ENCODE results near the gene KLHL29. TPM values are rescaled to one million over a fixed set of nuclear protein-coding genes. Genes with fewer than 3 reads are reported as not detected.

KLHL29 gene
- total and polyA plus RNA-seq, 2 experiments from 2014 or later: 1.5 to 6.5 TPM

GRCh38 chr2:23553561-23553960 is 168.6 kb downstream of the KLHL29 start:
- no peak overlapping the region for H3K4me2 ChIP-seq
- H3K27ac ChIP-seq (ENCODE audit: low read depth): no peak overlapping the region
- no peaks in the 10 kb centered on the region for H3K4me1 ChIP-seq (ENCODE audit: insufficient read depth)
- H2AFZ ChIP-seq: no peak overlapping the region
- no peaks in the 10 kb centered on the region for H4K20me1 ChIP-seq (replicated peaks; ENCODE audit: insufficient read depth)
- no peaks in the 10 kb centered on the region for H3K36me3 ChIP-seq (ENCODE audit: insufficient read depth)
- peaks cover 16% of the 10 kb centered on the region for H3K4me1 Mint-ChIP-seq
- TF ChIP-seq ETS1 (IDR thresholded peaks at IDR 0.05) (no peak), ZNF114 (CRISPR knock-in tag; IDR thresholded peaks at IDR 0.05) (no peak)
- H3K36me3 Mint-ChIP-seq (ENCODE audit: low read depth): no peaks in the 10 kb centered on the region
- no peak overlapping the region for H3K27ac Mint-ChIP-seq
- no peaks in the 10 kb centered on the region for H3K79me2 ChIP-seq (replicated peaks; ENCODE audit: insufficient read depth)
- no peaks in the 10 kb centered on the region for H3F3A ChIP-seq (replicated peaks; ENCODE audit: low read depth)
- no peak for DNase-seq (ENCODE audit: low spot score)
- H3K9me3 Mint-ChIP-seq: no peaks in the 10 kb centered on the region
- peaks cover 2% of the 10 kb centered on the region for H3K27me3 Mint-ChIP-seq (ENCODE audit: insufficient read depth, low read depth, poor library complexity)
- ATAC-seq: no peak
- no peaks in the 10 kb centered on the region for H3K27me3 ChIP-seq (ENCODE audit: insufficient read depth)
- H3K4me3 Mint-ChIP-seq: no peak overlapping the region
- H3K9me2 ChIP-seq (ENCODE audit: insufficient read depth): no peaks in the 10 kb centered on the region
- H3K4me3 ChIP-seq: no peak overlapping the region

DNA sequence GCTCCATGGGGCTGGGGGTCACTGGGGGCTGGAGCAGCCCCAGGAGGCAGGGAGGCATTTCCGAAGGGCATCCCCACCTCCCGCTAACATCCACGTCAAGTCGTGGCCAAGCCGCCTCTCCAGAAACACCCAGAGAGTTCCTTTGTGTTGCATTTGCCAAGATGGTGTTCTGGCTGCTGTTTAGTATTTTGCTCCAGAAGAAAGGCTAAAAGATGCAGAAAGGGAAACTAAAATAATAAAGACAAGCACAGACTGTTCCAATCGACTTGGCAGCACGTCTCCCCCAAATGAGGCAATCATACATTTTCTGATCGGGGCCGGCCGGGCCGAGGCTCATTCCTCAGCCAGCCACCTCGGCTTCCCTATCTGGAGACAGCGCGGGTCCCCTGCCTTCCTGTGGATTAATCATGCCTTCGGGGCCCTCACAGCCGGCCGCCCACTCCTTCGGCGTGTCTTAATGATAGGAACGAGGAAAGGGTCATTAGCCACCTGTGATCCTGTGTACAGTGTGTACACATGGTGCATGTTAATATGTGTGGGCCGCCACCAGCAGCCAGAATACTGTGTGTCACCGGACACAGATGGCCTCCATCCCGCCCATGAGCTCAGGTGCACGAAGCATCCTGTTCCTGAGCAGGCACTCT is 169.2 kb downstream of the KLHL29 start:
- no peaks in the 10 kb centered on the region for H3K79me2 ChIP-seq (replicated peaks; ENCODE audit: insufficient read depth)
- DNase-seq (ENCODE audit: low spot score): no peak
- peaks cover 11% of the 10 kb centered on the region for H3K4me1 Mint-ChIP-seq
- no peak for ATAC-seq
- TF ChIP-seq POLR2AphosphoS5 (IDR thresholded peaks at IDR 0.05; ENCODE audit: low read depth): no peak
- TF ChIP-seq, protein P1, sequence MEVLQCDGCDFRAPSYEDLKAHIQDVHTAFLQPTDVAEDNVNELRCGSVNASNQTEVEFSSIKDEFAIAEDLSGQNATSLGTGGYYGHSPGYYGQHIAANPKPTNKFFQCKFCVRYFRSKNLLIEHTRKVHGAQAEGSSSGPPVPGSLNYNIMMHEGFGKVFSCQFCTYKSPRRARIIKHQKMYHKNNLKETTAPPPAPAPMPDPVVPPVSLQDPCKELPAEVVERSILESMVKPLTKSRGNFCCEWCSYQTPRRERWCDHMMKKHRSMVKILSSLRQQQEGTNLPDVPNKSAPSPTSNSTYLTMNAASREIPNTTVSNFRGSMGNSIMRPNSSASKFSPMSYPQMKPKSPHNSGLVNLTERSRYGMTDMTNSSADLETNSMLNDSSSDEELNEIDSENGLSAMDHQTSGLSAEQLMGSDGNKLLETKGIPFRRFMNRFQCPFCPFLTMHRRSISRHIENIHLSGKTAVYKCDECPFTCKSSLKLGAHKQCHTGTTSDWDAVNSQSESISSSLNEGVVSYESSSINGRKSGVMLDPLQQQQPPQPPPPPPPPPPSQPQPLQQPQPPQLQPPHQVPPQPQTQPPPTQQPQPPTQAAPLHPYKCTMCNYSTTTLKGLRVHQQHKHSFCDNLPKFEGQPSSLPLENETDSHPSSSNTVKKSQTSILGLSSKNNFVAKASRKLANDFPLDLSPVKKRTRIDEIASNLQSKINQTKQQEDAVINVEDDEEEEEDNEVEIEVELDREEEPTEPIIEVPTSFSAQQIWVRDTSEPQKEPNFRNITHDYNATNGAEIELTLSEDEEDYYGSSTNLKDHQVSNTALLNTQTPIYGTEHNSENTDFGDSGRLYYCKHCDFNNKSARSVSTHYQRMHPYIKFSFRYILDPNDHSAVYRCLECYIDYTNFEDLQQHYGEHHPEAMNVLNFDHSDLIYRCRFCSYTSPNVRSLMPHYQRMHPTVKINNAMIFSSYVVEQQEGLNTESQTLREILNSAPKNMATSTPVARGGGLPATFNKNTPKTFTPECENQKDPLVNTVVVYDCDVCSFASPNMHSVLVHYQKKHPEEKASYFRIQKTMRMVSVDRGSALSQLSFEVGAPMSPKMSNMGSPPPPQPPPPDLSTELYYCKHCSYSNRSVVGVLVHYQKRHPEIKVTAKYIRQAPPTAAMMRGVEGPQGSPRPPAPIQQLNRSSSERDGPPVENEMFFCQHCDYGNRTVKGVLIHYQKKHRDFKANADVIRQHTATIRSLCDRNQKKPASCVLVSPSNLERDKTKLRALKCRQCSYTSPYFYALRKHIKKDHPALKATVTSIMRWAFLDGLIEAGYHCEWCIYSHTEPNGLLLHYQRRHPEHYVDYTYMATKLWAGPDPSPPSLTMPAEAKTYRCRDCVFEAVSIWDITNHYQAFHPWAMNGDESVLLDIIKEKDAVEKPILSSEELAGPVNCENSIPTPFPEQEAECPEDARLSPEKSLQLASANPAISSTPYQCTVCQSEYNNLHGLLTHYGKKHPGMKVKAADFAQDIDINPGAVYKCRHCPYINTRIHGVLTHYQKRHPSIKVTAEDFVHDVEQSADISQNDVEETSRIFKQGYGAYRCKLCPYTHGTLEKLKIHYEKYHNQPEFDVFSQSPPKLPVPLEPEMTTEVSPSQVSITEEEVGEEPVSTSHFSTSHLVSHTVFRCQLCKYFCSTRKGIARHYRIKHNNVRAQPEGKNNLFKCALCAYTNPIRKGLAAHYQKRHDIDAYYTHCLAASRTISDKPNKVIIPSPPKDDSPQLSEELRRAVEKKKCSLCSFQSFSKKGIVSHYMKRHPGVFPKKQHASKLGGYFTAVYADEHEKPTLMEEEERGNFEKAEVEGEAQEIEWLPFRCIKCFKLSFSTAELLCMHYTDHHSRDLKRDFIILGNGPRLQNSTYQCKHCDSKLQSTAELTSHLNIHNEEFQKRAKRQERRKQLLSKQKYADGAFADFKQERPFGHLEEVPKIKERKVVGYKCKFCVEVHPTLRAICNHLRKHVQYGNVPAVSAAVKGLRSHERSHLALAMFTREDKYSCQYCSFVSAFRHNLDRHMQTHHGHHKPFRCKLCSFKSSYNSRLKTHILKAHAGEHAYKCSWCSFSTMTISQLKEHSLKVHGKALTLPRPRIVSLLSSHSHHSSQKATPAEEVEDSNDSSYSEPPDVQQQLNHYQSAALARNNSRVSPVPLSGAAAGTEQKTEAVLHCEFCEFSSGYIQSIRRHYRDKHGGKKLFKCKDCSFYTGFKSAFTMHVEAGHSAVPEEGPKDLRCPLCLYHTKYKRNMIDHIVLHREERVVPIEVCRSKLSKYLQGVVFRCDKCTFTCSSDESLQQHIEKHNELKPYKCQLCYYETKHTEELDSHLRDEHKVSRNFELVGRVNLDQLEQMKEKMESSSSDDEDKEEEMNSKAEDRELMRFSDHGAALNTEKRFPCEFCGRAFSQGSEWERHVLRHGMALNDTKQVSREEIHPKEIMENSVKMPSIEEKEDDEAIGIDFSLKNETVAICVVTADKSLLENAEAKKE (CRISPR knock-in tag; IDR thresholded peaks at IDR 0.05): no peak
- no peak for TF ChIP-seq CTCF (conservative IDR thresholded peaks at IDR 0.05; ENCODE audit: low read depth in 2 of 2)
- no peak for TF ChIP-seq ETS1 (IDR thresholded peaks at IDR 0.05)
- TF ChIP-seq EZH2 (IDR thresholded peaks at IDR 0.05; ENCODE audit: low read depth, unreplicated experiment): no peak
- no peak for TF ChIP-seq JUNB (IDR thresholded peaks at IDR 0.05; ENCODE audit: unreplicated experiment)
- TF ChIP-seq CREB1 (CRISPR knock-in tag; IDR thresholded peaks at IDR 0.05; ENCODE audit: low read depth): no peak
- no peak for TF ChIP-seq ZNF114 (CRISPR knock-in tag; IDR thresholded peaks at IDR 0.05)
- TF ChIP-seq ZNF331 (CRISPR knock-in tag; IDR thresholded peaks at IDR 0.05; ENCODE audit: low read depth): no peak
- no peaks in the 10 kb centered on the region for H3K4me1 ChIP-seq (ENCODE audit: insufficient read depth)
- H3K4me3 ChIP-seq: no peak overlapping the region
- no peak overlapping the region for H3K4me2 ChIP-seq
- H3F3A ChIP-seq (replicated peaks; ENCODE audit: low read depth): no peaks in the 10 kb centered on the region
- H3K9me3 Mint-ChIP-seq: no peaks in the 10 kb centered on the region
- H3K27me3 Mint-ChIP-seq (ENCODE audit: insufficient read depth, low read depth, poor library complexity): peaks cover 2% of the 10 kb centered on the region
- no peak overlapping the region for H3K4me3 Mint-ChIP-seq
- no peak overlapping the region for H2AFZ ChIP-seq
- H3K27ac Mint-ChIP-seq: no peak overlapping the region
- no peaks in the 10 kb centered on the region for H3K9me2 ChIP-seq (ENCODE audit: insufficient read depth)
- H3K36me3 ChIP-seq (ENCODE audit: insufficient read depth): no peaks in the 10 kb centered on the region
- no peak overlapping the region for H3K27ac ChIP-seq (ENCODE audit: low read depth)
- H3K36me3 Mint-ChIP-seq (ENCODE audit: low read depth): no peaks in the 10 kb centered on the region
- no peaks in the 10 kb centered on the region for H4K20me1 ChIP-seq (replicated peaks; ENCODE audit: insufficient read depth)
- no peaks in the 10 kb centered on the region for H3K27me3 ChIP-seq (ENCODE audit: insufficient read depth)
